Naive thymus-derived CD4-positive, alpha-beta T cell (primary cell): ENCODE results near the gene CCR5AS.

Source experiments
- ATAC-seq: fragments of 150-1000 bp; cut with Tn5 transposase; 2 replicates; pipeline ENCODE4 v1.10.0; 2021; ENCODE audit warnings: mild to moderate bottlenecking, moderate library complexity
- CTCF ChIA-PET: fragments of 350-600 bp; sonication (Branson Sonifier 250); formaldehyde crosslinking; loops from one replicate; lab custom pipeline; 2021; ENCODE audit warnings: antibody characterized with exemption; lab: Charles Lee
- POLR2A ChIA-PET: fragments of 350-600 bp; sonication (Branson Sonifier 250); formaldehyde crosslinking; loops from one replicate; lab custom pipeline; 2021; ENCODE audit warnings: antibody characterized with exemption, inconsistent platforms; lab: Charles Lee
- DNase-seq, 9 donors: peaks; one replicate each; pipeline versions ENCODE4 v3.0.0 to v3.0.0-alpha.2; 2020 to 2022; ENCODE audit warnings: mixed read lengths in 1 of 9
- H3K27ac ChIP-seq: one replicate; pipeline ENCODE4 v1.7.0; 2013; ENCODE audit warnings: mild to moderate bottlenecking, low read depth, low read length, moderate library complexity
- H3K27me3 ChIP-seq, 2 donors: one replicate each; pipeline ENCODE4 v1.7.0; 2013; ENCODE audit warnings: low read length in 2 of 2, mild to moderate bottlenecking in 2 of 2, moderate library complexity in 2 of 2; ENCODE audit not compliant: control insufficient read depth in 2 of 2, insufficient read depth in 2 of 2
- H3K36me3 ChIP-seq, 3 experiments: 1 replicate in 2 of 3; 2 replicates in 1 of 3; pipeline ENCODE4 v1.7.0; 2013; ENCODE audit warnings: low read length in 3 of 3, mild to moderate bottlenecking in 3 of 3, moderate library complexity in 1 of 3; ENCODE audit not compliant: insufficient read depth in 3 of 3, control insufficient read depth in 2 of 3
- H3K4me1 ChIP-seq, 2 donors: one replicate each; pipeline ENCODE4 v1.7.0; 2013; ENCODE audit warnings: low read length in 2 of 2, mild to moderate bottlenecking in 2 of 2, moderate library complexity in 1 of 2; ENCODE audit not compliant: control insufficient read depth in 2 of 2, insufficient read depth in 2 of 2
- H3K4me3 ChIP-seq: 2 replicates; pipeline ENCODE4 v1.7.0; 2013; ENCODE audit warnings: mild to moderate bottlenecking, low read length
- H3K9me3 ChIP-seq, 3 experiments: 1 replicate in 2 of 3; 2 replicates in 1 of 3; pipeline ENCODE4 v1.7.0; 2013; ENCODE audit warnings: low read length in 3 of 3; ENCODE audit not compliant: control insufficient read depth in 2 of 3
- H3K27ac Mint-ChIP-seq, 9 donors: one replicate each; pipeline ENCODE4 v1.8.0; 2020 to 2022; ENCODE audit warnings: mixed read lengths in 9 of 9, mild to moderate bottlenecking in 8 of 9, moderate library complexity in 5 of 9, inconsistent platforms in 2 of 9
- H3K27me3 Mint-ChIP-seq, 5 donors: one replicate each; pipeline ENCODE4 v1.8.0; 2021 to 2022; ENCODE audit warnings: mixed read lengths in 5 of 5, mild to moderate bottlenecking in 1 of 5
- H3K36me3 Mint-ChIP-seq, 5 donors: one replicate each; pipeline ENCODE4 v1.8.0; 2020 to 2022; ENCODE audit warnings: mixed read lengths in 5 of 5, mild to moderate bottlenecking in 3 of 5, inconsistent platforms in 1 of 5
- H3K4me1 Mint-ChIP-seq, 7 donors: one replicate each; pipeline ENCODE4 v1.8.0; 2020 to 2022; ENCODE audit warnings: mixed read lengths in 7 of 7, mild to moderate bottlenecking in 3 of 7, inconsistent platforms in 1 of 7
- H3K4me3 Mint-ChIP-seq, 10 donors: one replicate each; pipeline ENCODE4 v1.8.0; 2020 to 2022; ENCODE audit warnings: mild to moderate bottlenecking in 10 of 10, mixed read lengths in 10 of 10, moderate library complexity in 6 of 10, inconsistent platforms in 2 of 10
- H3K9me3 Mint-ChIP-seq, 11 donors: one replicate each; pipeline ENCODE4 v1.8.0; 2020 to 2022; ENCODE audit warnings: mixed read lengths in 11 of 11, mild to moderate bottlenecking in 4 of 11, inconsistent platforms in 1 of 11, moderate library complexity in 1 of 11
- intact Hi-C, 2 donors: fragments of 100-400 bp; cut with micrococcal nuclease; formaldehyde crosslinking; loops; one replicate each; pipeline ENCODE4 v1.15.1; 2023

CCR5AS gene

DNA sequence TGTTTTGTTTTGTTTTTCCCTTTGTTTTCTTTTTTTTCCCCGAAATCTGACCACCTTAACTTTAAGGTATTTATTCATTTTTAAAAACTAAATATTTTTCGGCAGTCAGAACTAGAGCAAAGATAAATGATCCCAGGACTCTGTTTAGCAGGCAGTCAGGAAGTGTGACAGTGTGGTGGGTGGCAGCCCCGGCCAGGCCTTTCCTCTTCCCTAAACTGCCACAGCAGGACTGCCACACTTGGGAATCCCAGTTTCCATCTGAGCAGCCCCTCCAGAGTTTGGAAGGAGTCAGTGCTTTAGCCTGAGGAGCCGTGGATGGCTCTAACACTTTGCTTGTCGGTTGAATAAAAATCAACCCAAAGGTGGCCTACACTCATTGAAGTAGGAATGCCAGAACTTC, 7.1 kb upstream of the CCR5AS start:
- Histone ChIP-seq H3K27me3 (no peaks in the 10 kb centered on the region), H3K9me3 (no peaks in the 10 kb centered on the region), H3K27ac (no peak overlapping the region), H3K36me3 (no peaks in the 10 kb centered on the region), H3K4me1 (no peaks in the 10 kb centered on the region), H3K4me3 (no peak overlapping the region)
- Mint-ChIP-seq H3K36me3 (peaks cover 0 to 4% (median 0%) of the 10 kb centered on the region in 5 donors), H3K27ac (no peak overlapping the region), H3K4me1 (peaks cover 6 to 20% (median 11%) of the 10 kb centered on the region in 7 donors), H3K4me3 (no peak overlapping the region), H3K9me3 (no peaks in the 10 kb centered on the region), H3K27me3 (peaks cover 0 to 9% (median 0%) of the 10 kb centered on the region in 5 donors)
- ChIA-PET CTCF (no interaction called here), POLR2A (no interaction called here)
- ATAC-seq (no peak), DNase-seq (no peak)
- intact Hi-C loops, result loop anchor here in 1 of 2 donors (5.0 kb wide), 1 partner anchor 1352 kb away; no protein-coding TSS in a partner anchor

DNA sequence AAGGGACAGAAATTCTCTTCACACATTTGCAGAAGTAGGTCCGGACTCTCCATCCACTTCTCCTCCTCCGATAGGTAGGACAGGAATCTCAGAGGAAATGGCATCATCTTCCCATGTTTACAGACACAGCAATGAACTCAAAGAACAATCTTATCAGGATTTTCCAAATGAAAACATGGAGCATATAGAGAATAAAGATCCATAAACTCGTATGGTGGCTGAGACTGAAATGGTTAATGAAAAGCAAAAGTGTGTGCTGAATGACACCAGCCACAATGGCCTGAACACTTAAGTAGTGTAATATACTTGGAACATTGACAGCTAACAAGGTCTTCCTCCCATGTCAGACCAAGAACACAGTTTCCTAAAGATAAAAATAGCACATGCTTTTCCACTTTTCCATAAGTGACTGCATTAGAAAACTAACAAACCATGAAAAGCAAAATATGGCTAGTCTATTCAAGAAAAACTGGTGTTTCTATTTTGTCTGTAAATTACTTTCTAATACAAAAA, 6.0 kb upstream of the CCR5AS start:
- Histone ChIP-seq H3K36me3 (no peaks in the 10 kb centered on the region), H3K27me3 (no peaks in the 10 kb centered on the region), H3K27ac (no peak overlapping the region), H3K9me3 (no peaks in the 10 kb centered on the region), H3K4me1 (peaks cover 1 to 2% of the 10 kb centered on the region in 2 donors), H3K4me3 (no peak overlapping the region)
- CTCF ChIA-PET, result no interaction called here
- Mint-ChIP-seq H3K4me3 (no peak overlapping the region), H3K27me3 (peaks cover 0 to 9% (median 0%) of the 10 kb centered on the region in 5 donors), H3K4me1 (peaks cover 6 to 29% (median 21%) of the 10 kb centered on the region in 7 donors), H3K27ac (no peak overlapping the region), H3K36me3 (peaks cover 0 to 7% (median 0%) of the 10 kb centered on the region in 5 donors), H3K9me3 (no peaks in the 10 kb centered on the region)
- POLR2A ChIA-PET, result no interaction called here
- DNase-seq (no peak), ATAC-seq (no peak)
- intact Hi-C loops, result loop anchor here in 1 of 2 donors (5.0 kb wide), 1 partner anchor 1351 kb away; no protein-coding TSS in a partner anchor

DNA sequence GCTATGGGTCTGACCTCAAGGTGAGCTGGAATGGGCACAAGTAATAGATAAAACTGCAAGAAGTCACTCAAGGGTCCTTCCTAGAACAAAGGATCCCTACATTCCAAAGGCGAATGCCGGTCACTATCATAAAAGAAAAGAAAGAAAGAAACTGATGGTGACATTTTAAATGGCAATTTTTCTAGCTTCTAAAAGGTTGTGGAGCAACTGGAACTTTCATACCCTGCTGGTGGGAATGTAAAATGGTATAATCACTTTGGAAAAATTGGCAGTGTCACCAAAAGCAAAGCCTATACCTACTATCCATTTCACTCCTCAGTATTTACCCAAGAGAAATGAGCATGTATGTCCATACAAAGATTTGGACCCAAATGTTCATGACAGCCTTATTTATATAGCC, 4.4 kb upstream of the CCR5AS start:
- Mint-ChIP-seq H3K4me3 (no peak overlapping the region), H3K27ac (no peak overlapping the region), H3K27me3 (peaks cover 0 to 10% (median 0%) of the 10 kb centered on the region in 5 donors), H3K36me3 (peaks cover 0 to 7% (median 0%) of the 10 kb centered on the region in 5 donors), H3K4me1 (peaks cover 11 to 42% (median 32%) of the 10 kb centered on the region in 7 donors), H3K9me3 (no peaks in the 10 kb centered on the region)
- intact Hi-C loops, result loop anchor here in 1 of 2 donors (5.0 kb wide), 1 partner anchor 1349 kb away; no protein-coding TSS in a partner anchor
- Histone ChIP-seq H3K27ac (no peak overlapping the region), H3K4me1 (peaks cover 5 to 10% of the 10 kb centered on the region in 2 donors), H3K36me3 (no peaks in the 10 kb centered on the region), H3K27me3 (no peaks in the 10 kb centered on the region), H3K9me3 (no peaks in the 10 kb centered on the region), H3K4me3 (no peak overlapping the region)
- CTCF ChIA-PET, result no interaction called here
- POLR2A ChIA-PET, result no interaction called here
- ATAC-seq, result no peak
- DNase-seq, result no peak

DNA sequence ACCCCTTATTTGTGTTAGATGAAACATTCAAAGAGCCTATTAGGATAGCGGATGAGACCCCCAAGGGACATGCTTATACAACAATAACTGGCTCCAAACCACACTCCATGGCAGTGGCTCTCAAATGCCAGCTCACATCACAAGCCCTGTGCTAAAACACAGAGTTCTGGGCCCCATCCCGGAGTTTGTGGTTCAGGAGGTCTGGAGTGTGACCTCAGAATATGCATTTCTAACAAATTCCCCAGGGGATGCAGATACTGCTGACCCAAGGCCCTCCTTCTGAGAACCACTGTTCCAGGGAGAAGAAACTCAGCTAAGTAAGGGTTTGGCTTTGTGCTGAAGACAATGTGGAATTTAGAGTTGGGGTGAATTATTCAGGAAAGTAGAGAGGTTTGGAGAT, 3.8 kb upstream of the CCR5AS start:
- ChIA-PET CTCF (no interaction called here), POLR2A (no interaction called here)
- no peaks in the 10 kb centered on the region for H3K27me3 ChIP-seq
- no peak overlapping the region for H3K27ac Mint-ChIP-seq
- ATAC-seq, result no peak
- intact Hi-C loops, result loop anchor here in 1 of 2 donors (5.0 kb wide), 1 partner anchor 1348 kb away; no protein-coding TSS in a partner anchor
- H3K36me3 ChIP-seq, result no peaks in the 10 kb centered on the region
- no peak overlapping the region for H3K27ac ChIP-seq
- no peak overlapping the region for H3K4me3 ChIP-seq
- peaks cover 0 to 7% (median 0%) of the 10 kb centered on the region in 5 donors for H3K36me3 Mint-ChIP-seq
- H3K4me3 Mint-ChIP-seq, result no peak overlapping the region
- H3K27me3 Mint-ChIP-seq, result peaks cover 0 to 10% (median 0%) of the 10 kb centered on the region in 5 donors
- no peak for DNase-seq
- no peaks in the 10 kb centered on the region for H3K9me3 ChIP-seq
- H3K4me1 Mint-ChIP-seq, result peaks cover 11 to 37% (median 32%) of the 10 kb centered on the region in 7 donors
- H3K9me3 Mint-ChIP-seq, result no peaks in the 10 kb centered on the region
- H3K4me1 ChIP-seq, result peaks cover 5 to 10% of the 10 kb centered on the region in 2 donors

DNA sequence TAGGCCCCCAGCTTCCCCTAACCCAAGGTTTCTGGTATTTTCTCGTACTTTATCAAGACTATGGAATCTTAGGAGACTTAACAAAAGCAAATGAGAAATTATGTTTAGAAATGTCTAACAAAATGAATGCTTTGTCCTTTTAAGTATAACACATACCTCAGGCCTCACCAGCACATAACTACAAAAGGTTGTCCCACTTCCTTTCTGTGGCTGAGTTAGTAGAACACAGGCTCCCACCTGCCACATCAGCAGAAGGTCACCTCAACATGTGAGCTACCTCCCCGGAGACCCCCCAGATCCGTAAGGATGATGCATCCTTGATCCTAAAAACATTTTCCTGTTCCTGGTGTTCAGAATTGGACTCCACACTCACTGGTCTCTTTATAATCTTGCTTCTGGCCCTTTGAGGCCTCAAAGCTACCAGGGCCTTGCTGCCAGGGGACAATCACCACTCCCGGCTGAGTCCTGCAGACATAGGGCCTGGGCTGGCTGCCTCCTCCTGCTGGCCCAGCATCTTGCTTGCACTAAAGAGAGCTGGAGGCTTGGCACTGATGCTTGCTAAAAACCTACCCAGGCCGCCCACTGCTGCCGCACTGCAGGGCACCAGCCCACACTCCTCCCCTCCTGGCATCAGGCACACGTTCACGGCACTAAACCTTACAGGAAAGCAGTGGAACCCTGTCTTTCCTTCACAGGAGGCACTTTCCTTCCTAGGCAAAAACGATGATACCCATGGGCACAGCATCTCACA, 3.0 kb upstream of the CCR5AS start:
- Histone ChIP-seq H3K4me1 (peaks cover 5 to 10% of the 10 kb centered on the region in 2 donors), H3K4me3 (no peak overlapping the region), H3K9me3 (no peaks in the 10 kb centered on the region), H3K36me3 (no peaks in the 10 kb centered on the region), H3K27me3 (no peaks in the 10 kb centered on the region), H3K27ac (peak overlapping the region; percentile 19)
- H3K27me3 Mint-ChIP-seq, result peaks cover 0 to 7% (median 0%) of the 10 kb centered on the region in 5 donors
- intact Hi-C loops, result loop anchor here in 1 of 2 donors (5.0 kb wide), 1 partner anchor 1348 kb away; no protein-coding TSS in a partner anchor
- no peaks in the 10 kb centered on the region for H3K9me3 Mint-ChIP-seq
- H3K36me3 Mint-ChIP-seq, result peaks cover 0 to 7% (median 0%) of the 10 kb centered on the region in 5 donors
- CTCF ChIA-PET, result no interaction called here
- H3K4me3 Mint-ChIP-seq, result peak overlapping the region in 4 of 10 donors; percentile 13 to 47 (median 14)
- peak in 3 of 9 donors; percentile 4 to 13 (median 8) for DNase-seq
- H3K27ac Mint-ChIP-seq, result peak overlapping the region in 4 of 9 donors; percentile 24 to 75 (median 54)
- peaks cover 11 to 37% (median 33%) of the 10 kb centered on the region in 7 donors for H3K4me1 Mint-ChIP-seq
- ATAC-seq, result no peak
- POLR2A ChIA-PET, result no interaction called here

- DNase-seq, result no peak
- no peak for ATAC-seq
- H3K4me1 ChIP-seq, result peaks cover 5 to 10% of the 10 kb centered on the region in 2 donors
- ChIA-PET POLR2A (no interaction called here), CTCF (no interaction called here)
- Mint-ChIP-seq H3K27me3 (peaks cover 0 to 9% (median 0%) of the 10 kb centered on the region in 5 donors), H3K9me3 (peaks cover 0 to 2% (median 0%) of the 10 kb centered on the region in 11 donors), H3K27ac (peak overlapping the region in 3 of 9 donors; percentile 9 to 83 (median 58)), H3K4me1 (peaks cover 11 to 37% (median 33%) of the 10 kb centered on the region in 7 donors), H3K36me3 (peaks cover 0 to 7% (median 3%) of the 10 kb centered on the region in 5 donors), H3K4me3 (peak overlapping the region in 4 of 10 donors; percentile 4 to 79 (median 8))
- no peak overlapping the region for H3K4me3 ChIP-seq
- H3K36me3 ChIP-seq, result no peaks in the 10 kb centered on the region
- H3K9me3 ChIP-seq, result no peaks in the 10 kb centered on the region
- no peaks in the 10 kb centered on the region for H3K27me3 ChIP-seq
- intact Hi-C loops, result no loop called here
- H3K27ac ChIP-seq, result no peak overlapping the region
Observed at GRCh38 chr3:46408853-46409252, 2.0 kb upstream of the CCR5AS start.
